ENCODE data around the gene DUSP22.

GRCh38 chr6:319177-320131 is 27.2 kb downstream of the DUSP22 start:
- TF ChIP-seq ZBTB33 (IDR thresholded peaks at IDR 0.05; ENCODE audit: extremely low read depth, insufficient replicate concordance, low read length) (no peak), JUND (IDR thresholded peaks at IDR 0.05) (no peak), CTCF (IDR thresholded peaks at IDR 0.05 in 2 of 3, conservative IDR thresholded peaks at IDR 0.05 in 1 of 3; ENCODE audit: borderline replicate concordance in 1 of 3, insufficient read depth in 1 of 3, low read depth in 2 of 3, low read length in 2 of 3) (no peak)
